Measurements from ENCODE around the gene ACAD8.

GRCh38 chr11:134282121-134283045 lies 29.0 kb downstream of the ACAD8 start:
- no peak for TF ChIP-seq CTCF (IDR thresholded peaks at IDR 0.05 in 4 of 5, conservative IDR thresholded peaks at IDR 0.05 in 1 of 5)
- no peak for TF ChIP-seq POLR2A (IDR thresholded peaks at IDR 0.05)

Data from gastrocnemius medialis (tissue), 4 donors.